Mesenteric fat pad (tissue), 1 donor: ENCODE data around the gene RBMS3. TPM values are rescaled to one million over a fixed set of nuclear protein-coding genes. Genes with fewer than 3 reads are reported as not detected.

Source experiments
- DNase-seq: peaks from one replicate; pipeline ENCODE4 v3.0.0-alpha.2; 2020; ENCODE audit warnings: low spot score
- total RNA-seq: library from RNA; stranded (reverse); fragmentation: NEBNext Ultra II Directional; extraction: Animal tissue kit (Norgen Biotek cat#: 25700); gene quantifications from one replicate; pipeline ENCODE4 v1.2.1, GENCODE V29; 2021
- donor health status: DM: yes; HTN: yes; CAD: no.

Gene RBMS3
- total RNA-seq, 1 donor from 2014 or later = 127 TPM

GRCh38 chr3:29864809-29865208 is 583.9 kb downstream of the RBMS3 start:
- DNase-seq = no peak

DNA sequence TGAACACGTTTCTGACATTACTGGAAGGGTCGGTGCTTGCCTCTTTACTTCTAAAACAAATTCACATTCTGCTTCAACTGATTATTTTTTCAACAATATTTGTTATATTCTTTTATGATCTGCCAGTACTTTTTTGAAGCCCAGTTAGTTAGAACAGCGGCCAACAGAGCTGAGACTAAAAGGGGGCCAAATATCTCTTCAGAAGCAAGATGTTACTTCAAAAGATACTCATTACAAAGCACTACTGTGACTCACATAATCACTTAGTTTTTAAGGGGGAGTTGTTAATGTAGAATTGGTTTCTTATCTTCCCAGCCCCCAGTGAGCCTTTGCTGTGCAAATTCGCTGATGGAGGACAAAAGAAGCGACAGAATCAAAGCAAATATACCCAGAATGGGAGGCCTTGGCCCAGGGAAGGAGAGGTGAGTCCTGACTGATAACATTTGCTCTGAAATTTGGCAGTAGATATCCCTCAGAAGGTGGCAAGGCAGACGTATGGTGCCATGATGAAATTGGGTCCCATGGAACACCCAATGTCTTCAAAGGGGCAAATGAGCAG is 587.8 kb downstream of the RBMS3 start:
- no peak for DNase-seq

DNA sequence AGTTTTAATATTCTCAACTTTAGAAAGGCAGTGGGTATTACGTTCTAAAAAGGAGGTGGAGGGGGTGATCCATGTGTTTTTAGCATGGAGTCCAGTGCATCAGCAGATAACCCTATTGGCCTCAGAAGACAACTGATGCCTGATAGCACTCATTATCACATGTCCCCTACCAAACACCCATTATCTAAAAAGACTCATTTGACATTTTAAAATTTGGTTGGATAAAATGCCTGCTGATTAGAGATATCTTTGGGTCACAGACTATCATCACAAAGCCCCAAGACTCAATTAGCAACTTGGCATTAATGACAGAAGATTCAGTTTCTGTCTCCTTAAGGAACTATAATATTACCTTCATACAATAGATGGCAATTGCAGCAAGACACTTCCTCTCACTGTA is 589.3 kb downstream of the RBMS3 start:
- no peak for DNase-seq

- no peak for DNase-seq
Measured at GRCh38 chr3:29871087-29871486, 590.2 kb downstream of the RBMS3 start.

GRCh38 chr3:29880809-29881208 is 599.9 kb downstream of the RBMS3 start:
- DNase-seq = no peak

- no peak for DNase-seq
Measured at GRCh38 chr3:29887451-29887850, 606.6 kb downstream of the RBMS3 start.

- DNase-seq = no peak
Measured at GRCh38 chr3:29889215-29889614, 608.3 kb downstream of the RBMS3 start.

DNA sequence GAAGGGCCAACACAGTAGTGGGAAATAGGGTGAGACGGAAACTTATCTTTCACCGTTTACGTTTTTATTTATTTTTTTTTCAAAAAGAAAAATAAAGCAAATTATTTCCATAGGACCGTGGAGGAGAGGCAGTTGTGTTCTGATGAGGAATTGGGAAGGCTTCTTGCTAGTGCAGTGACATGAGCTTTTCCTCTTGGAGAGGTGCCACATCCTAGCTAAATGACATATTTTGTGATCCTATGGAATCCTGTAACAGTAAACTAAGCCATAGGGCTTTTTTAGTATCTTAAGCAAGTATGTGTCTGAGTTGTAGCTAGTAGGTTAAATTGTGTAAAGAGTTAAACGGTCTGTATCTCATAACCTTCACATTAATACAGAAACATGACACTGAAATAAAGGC is 609.9 kb downstream of the RBMS3 start:
- DNase-seq = no peak

DNA sequence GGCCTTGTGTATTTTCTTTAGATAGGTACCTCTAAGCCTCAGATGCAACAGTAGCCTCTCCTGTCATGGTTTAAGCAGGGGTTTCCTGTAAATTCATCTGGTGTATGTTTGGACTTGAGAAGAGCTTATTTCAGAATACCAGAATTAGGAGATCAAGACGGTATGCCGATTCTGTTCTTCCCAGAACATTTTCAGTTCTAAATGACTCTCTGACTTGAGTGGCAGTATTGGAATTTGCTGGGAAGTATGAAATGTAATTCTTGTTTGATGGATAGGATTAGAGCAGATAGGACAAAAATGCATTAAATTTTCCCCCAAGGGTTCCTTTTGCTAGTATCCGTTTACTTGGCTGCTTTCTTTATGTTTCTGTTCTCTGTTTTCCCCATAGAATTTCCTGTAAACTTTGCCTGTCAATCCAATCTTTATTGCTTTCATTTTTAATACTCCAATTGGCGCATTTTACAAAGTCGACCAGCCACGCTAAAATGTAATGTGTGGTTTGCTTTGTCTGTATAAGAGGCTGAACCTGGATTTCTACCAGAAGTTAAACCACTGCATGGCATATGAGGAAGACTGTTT is 612.2 kb downstream of the RBMS3 start:
- no peak for DNase-seq

DNA sequence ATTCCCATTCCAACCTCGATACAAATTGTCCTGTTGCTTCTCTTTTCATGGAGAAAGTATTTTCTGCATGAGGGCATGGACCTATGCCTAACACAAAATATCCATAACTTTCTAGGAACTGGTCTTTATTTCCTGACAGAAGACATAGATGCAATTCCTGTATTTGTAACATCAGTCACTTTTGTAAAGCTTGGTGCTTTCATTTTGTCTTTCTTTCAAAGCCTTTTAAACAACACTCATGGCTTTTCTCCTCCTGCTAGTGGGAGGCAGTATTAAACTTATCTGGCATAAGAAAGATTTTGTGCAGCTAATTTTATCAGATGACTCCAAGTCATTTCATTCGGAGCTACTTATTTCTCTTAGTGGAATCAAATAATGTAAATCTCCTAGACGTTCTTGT is 616.0 kb downstream of the RBMS3 start:
- no peak for DNase-seq

DNA sequence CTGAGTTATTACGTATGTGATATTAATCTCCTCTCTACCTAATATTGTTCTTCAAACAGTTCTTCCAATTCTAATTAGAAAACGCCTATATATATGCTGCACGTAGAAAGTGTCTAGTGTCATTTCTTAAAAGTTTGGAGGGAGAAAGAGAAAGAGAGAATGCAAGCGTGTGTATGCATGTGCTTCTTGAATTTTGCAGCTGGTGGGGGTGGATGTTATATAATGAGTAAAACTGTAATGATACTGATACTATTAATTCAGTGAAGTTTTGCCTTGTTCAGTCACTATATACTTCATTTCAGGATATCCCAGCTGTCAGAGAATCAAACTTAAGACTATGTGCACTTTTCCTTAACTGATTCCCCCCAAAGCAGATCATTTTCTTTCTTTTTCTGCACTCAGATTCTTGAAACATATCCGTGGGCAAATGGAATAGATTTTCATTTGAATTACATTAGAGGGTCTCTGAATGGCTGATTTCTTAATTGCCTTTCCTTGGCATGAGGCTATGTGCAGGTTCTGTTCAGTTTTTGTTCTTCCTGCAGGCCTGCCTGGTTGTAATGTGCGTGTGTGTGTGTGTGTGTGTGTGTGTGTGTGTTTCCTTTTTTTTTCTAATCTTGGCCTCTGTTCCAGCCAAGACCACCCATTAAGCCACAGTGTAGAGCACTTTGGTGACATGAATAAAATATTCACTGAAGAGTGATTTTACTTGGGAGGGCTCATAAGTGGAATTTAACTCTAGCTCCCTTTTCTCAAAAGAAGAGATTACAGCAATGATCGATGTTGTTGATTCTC is 617.5 kb downstream of the RBMS3 start:
- DNase-seq = no peak

- DNase-seq = no peak
Measured at GRCh38 chr3:29899021-29899420, 618.1 kb downstream of the RBMS3 start.

- DNase-seq = no peak
Measured at GRCh38 chr3:29901097-29901496, 620.2 kb downstream of the RBMS3 start.

DNA sequence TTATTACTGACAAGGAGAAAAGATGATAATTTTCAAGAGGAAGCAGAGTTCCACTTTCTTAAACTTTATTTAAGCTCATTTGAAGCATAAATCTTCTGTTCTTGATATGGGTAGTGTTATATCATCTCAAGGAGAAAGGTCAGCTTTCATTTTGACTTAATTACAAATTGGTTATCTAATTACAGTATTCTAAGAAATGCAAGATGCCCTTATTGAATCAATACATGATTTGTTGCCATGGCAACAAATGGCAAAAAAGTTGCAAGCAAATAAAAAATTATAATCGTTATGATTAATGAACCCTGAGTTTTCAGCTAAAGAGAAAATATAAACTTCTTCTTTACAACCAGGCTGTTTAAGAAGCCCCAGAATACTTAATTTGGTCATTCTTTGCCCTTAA is 622.7 kb downstream of the RBMS3 start:
- DNase-seq = no peak

DNA sequence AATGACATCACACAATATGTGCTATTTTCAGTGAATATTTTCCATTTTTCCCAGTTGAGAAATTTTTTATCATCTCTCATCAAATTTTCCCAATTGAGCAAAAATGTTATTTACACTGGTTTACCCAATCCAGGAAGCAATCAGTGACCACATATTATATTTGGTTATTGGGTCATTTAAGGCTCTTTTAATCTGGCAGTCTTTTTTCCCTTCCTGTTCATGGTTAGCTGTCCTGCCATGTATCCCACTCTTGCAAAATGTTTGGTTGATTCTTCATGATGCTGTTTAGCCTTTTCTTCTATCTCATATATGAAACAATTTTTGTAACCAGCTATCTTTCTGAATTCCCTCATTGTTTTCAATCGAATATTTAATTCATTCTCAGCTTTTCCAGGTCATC is 626.0 kb downstream of the RBMS3 start:
- no peak for DNase-seq

GRCh38 chr3:29912600-29913288 is 631.9 kb downstream of the RBMS3 start:
- DNase-seq = no peak

GRCh38 chr3:29914861-29915524 is 634.1 kb downstream of the RBMS3 start:
- no peak for DNase-seq

GRCh38 chr3:29919571-29919970 is 638.7 kb downstream of the RBMS3 start:
- no peak for DNase-seq

- DNase-seq = no peak
Measured at GRCh38 chr3:29922992-29923746, 642.3 kb downstream of the RBMS3 start.

- DNase-seq = no peak
Measured at GRCh38 chr3:29924783-29925561, 644.1 kb downstream of the RBMS3 start.
